GM12874 (cell line): ENCODE results near the gene ENTPD8.

Experiments
- TF ChIP-seq, protein P1 (sequence below): IDR thresholded peaks from 2 replicates; pipeline ENCODE4 v1.5.1; 2011; ENCODE audit warnings: low read depth, mild to moderate bottlenecking, control low read depth, low read length, moderate library complexity; ENCODE audit not compliant: insufficient read depth

Gene ENTPD8

DNA sequence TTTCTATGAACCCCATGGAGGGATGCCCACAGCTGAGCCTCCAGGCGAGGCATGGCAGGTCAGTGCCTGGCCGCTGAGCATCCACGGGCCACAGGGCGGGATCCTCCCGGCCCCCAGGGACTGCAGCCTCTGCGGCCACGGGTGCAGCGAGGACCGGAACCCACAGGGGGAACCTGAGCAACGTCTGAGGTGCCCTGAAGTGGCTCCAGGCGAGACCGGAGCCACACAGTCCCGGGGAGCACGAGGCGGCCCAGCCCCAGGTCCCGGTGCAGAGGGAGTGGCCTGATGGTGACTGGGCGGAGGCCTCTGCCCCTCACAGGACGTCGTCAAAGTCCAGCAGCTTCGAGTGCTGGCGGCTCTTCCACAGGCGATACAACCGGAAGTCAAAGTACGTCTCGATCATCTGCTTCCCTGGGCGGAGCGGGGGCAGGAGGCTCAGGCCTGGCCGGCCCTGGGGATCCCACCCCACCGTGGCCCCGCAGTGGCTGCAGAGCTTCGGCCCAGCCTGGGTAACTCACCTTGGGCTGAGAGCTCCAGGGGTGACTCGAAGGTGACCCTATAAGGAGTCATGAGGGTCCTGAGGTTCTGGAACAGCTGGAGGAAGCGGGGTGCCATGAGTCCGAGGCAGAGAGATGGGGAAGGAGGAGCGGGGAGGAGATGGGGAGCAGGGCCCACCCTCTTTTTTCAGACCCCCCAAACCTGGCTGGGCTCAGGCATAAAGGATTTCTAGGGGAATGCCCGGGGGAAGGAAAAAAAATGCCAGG, 8.1 kb upstream of the ENTPD8 start:
- TF ChIP-seq, protein P1, sequence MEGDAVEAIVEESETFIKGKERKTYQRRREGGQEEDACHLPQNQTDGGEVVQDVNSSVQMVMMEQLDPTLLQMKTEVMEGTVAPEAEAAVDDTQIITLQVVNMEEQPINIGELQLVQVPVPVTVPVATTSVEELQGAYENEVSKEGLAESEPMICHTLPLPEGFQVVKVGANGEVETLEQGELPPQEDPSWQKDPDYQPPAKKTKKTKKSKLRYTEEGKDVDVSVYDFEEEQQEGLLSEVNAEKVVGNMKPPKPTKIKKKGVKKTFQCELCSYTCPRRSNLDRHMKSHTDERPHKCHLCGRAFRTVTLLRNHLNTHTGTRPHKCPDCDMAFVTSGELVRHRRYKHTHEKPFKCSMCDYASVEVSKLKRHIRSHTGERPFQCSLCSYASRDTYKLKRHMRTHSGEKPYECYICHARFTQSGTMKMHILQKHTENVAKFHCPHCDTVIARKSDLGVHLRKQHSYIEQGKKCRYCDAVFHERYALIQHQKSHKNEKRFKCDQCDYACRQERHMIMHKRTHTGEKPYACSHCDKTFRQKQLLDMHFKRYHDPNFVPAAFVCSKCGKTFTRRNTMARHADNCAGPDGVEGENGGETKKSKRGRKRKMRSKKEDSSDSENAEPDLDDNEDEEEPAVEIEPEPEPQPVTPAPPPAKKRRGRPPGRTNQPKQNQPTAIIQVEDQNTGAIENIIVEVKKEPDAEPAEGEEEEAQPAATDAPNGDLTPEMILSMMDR: no peak

DNA sequence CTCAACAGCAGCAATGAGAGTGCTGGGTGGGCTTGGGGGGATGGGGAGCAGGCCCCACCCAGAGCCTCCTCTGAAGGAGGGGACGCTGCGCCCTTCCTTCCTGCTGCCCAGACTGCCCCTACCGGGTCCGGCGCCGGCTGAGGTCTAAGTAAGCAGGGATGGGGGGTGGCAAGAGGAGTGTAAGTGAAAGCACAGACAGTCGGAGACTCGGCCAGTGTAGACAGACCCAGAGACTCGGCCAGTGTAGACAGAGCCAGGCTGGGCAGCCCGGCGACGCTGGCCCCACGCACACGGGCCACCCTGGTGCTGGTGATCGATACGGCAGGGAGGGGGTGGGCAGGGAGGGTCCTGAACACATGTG, 7.4 kb upstream of the ENTPD8 start:
- TF ChIP-seq, protein P1: no peak

GRCh38 chr9:137447722-137448601, 6.8 kb upstream of the ENTPD8 start:
- TF ChIP-seq, protein P1: no peak

- TF ChIP-seq, protein P1: no peak
These were observed 5.8 kb upstream of the ENTPD8 start for GRCh38 chr9:137446851-137447471.

DNA sequence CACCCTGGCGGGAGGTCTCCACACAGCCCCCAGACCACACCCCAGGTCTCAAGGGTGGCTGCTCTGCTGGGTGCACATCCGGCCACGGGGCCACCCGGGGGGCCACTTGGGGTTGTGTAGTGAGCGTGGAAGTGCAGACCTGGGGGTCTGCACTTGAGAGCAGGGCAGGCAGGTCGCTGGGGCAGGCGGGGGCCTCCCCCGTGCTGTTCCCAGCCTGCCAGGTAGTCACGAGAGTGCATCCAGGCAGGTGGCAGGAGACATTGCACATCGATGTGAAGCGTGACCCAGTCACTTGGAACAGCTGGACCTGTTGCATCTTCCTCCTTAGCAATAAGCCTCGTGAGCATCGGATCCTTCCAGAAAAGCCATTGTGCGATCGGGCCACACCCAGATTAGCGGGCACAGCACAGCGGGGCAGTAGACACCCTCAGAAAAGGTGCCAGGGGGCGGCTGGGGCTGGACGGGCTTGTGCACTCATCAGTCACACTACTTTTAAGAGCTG, 4.8 kb upstream of the ENTPD8 start:
- TF ChIP-seq, protein P1: no peak

- TF ChIP-seq, protein P1: peak; percentile 85
These were observed 4.2 kb upstream of the ENTPD8 start for GRCh38 chr9:137445275-137445807.
